GM21619 (cell line): Measurements from ENCODE around the gene MATN4.
A peak's percentile ranks its signal among the peaks of the same experiment; 100 is the strongest.

Experiments used
- ATAC-seq: cut with Tn5 transposase; IDR thresholded peaks from one replicate; pipeline ENCODE4 v1.9.1; 2021; ENCODE audit not compliant: unreplicated experiment

Gene MATN4

GRCh38 chr20:45316150-45317080 is 8.3 kb upstream of the MATN4 start:
- no peak for ATAC-seq

- ATAC-seq: no peak
Measured at GRCh38 chr20:45315672-45316071, 7.6 kb upstream of the MATN4 start.

- ATAC-seq: no peak
Measured at GRCh38 chr20:45313943-45314342, 5.8 kb upstream of the MATN4 start.

- ATAC-seq: no peak
Measured at GRCh38 chr20:45313065-45313695, 5.1 kb upstream of the MATN4 start.

- ATAC-seq: no peak
Measured at GRCh38 chr20:45312241-45312640, 4.1 kb upstream of the MATN4 start.

GRCh38 chr20:45311589-45312211 is 3.6 kb upstream of the MATN4 start:
- ATAC-seq: no peak

- no peak for ATAC-seq
Measured at GRCh38 chr20:45309075-45309474, 976 bp upstream of the MATN4 start.

GRCh38 chr20:45307076-45307640 is 941 bp downstream of the MATN4 start:
- no peak for ATAC-seq

- ATAC-seq: no peak
Measured at GRCh38 chr20:45306431-45306982, 1.6 kb downstream of the MATN4 start, which contains the start of gene RBPJL. Gene RBPJL (plus strand): TSS chr20:45306840. CDS start chr20:45306923, 83 bp downstream.

- ATAC-seq: no peak
Measured at GRCh38 chr20:45305262-45305661, 2.8 kb downstream of the MATN4 start.

- no peak for ATAC-seq
Measured at GRCh38 chr20:45304464-45304999, 3.6 kb downstream of the MATN4 start.

GRCh38 chr20:45303586-45304463 is 4.3 kb downstream of the MATN4 start:
- no peak for ATAC-seq

- no peak for ATAC-seq
Measured at GRCh38 chr20:45301824-45302271, 6.3 kb downstream of the MATN4 start.

- ATAC-seq: peak; percentile 50
Measured at GRCh38 chr20:45300961-45301360, 7.1 kb downstream of the MATN4 start.

- no peak for ATAC-seq
Measured at GRCh38 chr20:45299786-45300185, 8.3 kb downstream of the MATN4 start.

- no peak for ATAC-seq
Measured at GRCh38 chr20:45297786-45298497, 10.2 kb downstream of the MATN4 start.

- no peak for ATAC-seq
Measured at GRCh38 chr20:45294659-45295058, 13.4 kb downstream of the MATN4 start.

GRCh38 chr20:45294003-45294368 is 14.1 kb downstream of the MATN4 start:
- no peak for ATAC-seq
